ENCODE data around the gene FRYL.

FRYL gene

GRCh38 chr4:48558026-48558425 is 222.1 kb downstream of the FRYL start:
- TF ChIP-seq CTCF (conservative IDR thresholded peaks at IDR 0.05): no peak
- H3K27ac ChIP-seq: no peak overlapping the region

- TF ChIP-seq CTCF (conservative IDR thresholded peaks at IDR 0.05): peak; percentile 74
- H3K27ac ChIP-seq: no peak overlapping the region
Observed at GRCh38 chr4:48557478-48557877, 222.6 kb downstream of the FRYL start.

GRCh38 chr4:48556268-48556667 is 223.8 kb downstream of the FRYL start:
- H3K27ac ChIP-seq: peak overlapping the region; percentile 10; the same call in 1 of the 2 replicates
- no peak for TF ChIP-seq CTCF (conservative IDR thresholded peaks at IDR 0.05)

GRCh38 chr4:48554606-48555005 is 225.5 kb downstream of the FRYL start:
- no peak overlapping the region for H3K27ac ChIP-seq
- no peak for TF ChIP-seq CTCF (conservative IDR thresholded peaks at IDR 0.05)

- TF ChIP-seq CTCF (conservative IDR thresholded peaks at IDR 0.05): no peak
- H3K27ac ChIP-seq: no peak overlapping the region
Observed at GRCh38 chr4:48553720-48554119, 226.4 kb downstream of the FRYL start.

- peak; percentile 97 for TF ChIP-seq CTCF (conservative IDR thresholded peaks at IDR 0.05)
- H3K27ac ChIP-seq: no peak overlapping the region
Observed at GRCh38 chr4:48546336-48546735, 233.7 kb downstream of the FRYL start.

GRCh38 chr4:48543796-48544195 is 236.3 kb downstream of the FRYL start:
- no peak for TF ChIP-seq CTCF (conservative IDR thresholded peaks at IDR 0.05)
- no peak overlapping the region for H3K27ac ChIP-seq

- no peak overlapping the region for H3K27ac ChIP-seq
- TF ChIP-seq CTCF (conservative IDR thresholded peaks at IDR 0.05): no peak
Observed at GRCh38 chr4:48542888-48543287, 237.2 kb downstream of the FRYL start.

Data from VCaP (cell line).